Thymus (tissue), 11 donors: ENCODE measurements around the gene CACNA1E. TPM values are rescaled to one million over a fixed set of nuclear protein-coding genes. Genes with fewer than 3 reads are reported as not detected.
"Not testable (repeated sequence)": the region's sequence is repeated elsewhere in the genome, so short reads cannot be mapped to it uniquely, and the experiment has no call there.

Experiments used
- DNase-seq, 9 donors: peaks; one replicate each; pipeline ENCODE4 v3.0.0-alpha.2; 2013; ENCODE audit warnings: low spot score in 9 of 9, low read depth in 6 of 9, missing footprints in 1 of 9
- H3K27ac ChIP-seq, 2 donors: one replicate each; pipeline ENCODE4 v1.5.1; 2013; ENCODE audit warnings: control low read depth in 1 of 2, low read depth in 1 of 2, low read length in 1 of 2, mild to moderate bottlenecking in 1 of 2, moderate library complexity in 1 of 2
- H3K27me3 ChIP-seq, 2 donors: one replicate each; pipeline ENCODE4 v1.5.1; 2013; ENCODE audit warnings: low read length in 1 of 2; ENCODE audit not compliant: control insufficient read depth in 2 of 2, insufficient read depth in 1 of 2
- H3K36me3 ChIP-seq, 2 donors: one replicate each; pipeline ENCODE4 v1.5.1; 2013; ENCODE audit warnings: low read length in 1 of 2, mild to moderate bottlenecking in 1 of 2, moderate library complexity in 1 of 2; ENCODE audit not compliant: control insufficient read depth in 2 of 2, insufficient read depth in 2 of 2
- H3K4me1 ChIP-seq, 2 donors: one replicate each; pipeline ENCODE4 v1.5.1; 2013; ENCODE audit warnings: low read length in 2 of 2; ENCODE audit not compliant: control insufficient read depth in 2 of 2, insufficient read depth in 2 of 2
- H3K4me3 ChIP-seq, 2 donors: one replicate each; pipeline ENCODE4 v1.5.1; 2013; ENCODE audit warnings: low read length in 2 of 2, control low read depth in 1 of 2, mild to moderate bottlenecking in 1 of 2
- H3K9me3 ChIP-seq, 2 donors: one replicate each; pipeline ENCODE4 v1.5.1; 2013; ENCODE audit warnings: low read length in 1 of 2, mild to moderate bottlenecking in 1 of 2; ENCODE audit not compliant: control insufficient read depth in 2 of 2, insufficient read depth in 1 of 2
- WGBS: extraction: QIAGEN DNeasy Blood & Tissue Kit; methylation state at CpG from one replicate; pipeline ENCODE4 v1.1.7; 2013; 5-methylcytosine and 5-hydroxymethylcytosine counted together
- polyA plus RNA-seq: library from polyadenylated mRNA; stranded (reverse); fragments of 200-250 nt; gene quantifications from one replicate; pipeline ENCODE4 v1.2.3, GENCODE V29; 2013
- total RNA-seq: library from RNA; stranded (reverse); fragments of 120-200 nt; gene quantifications from one replicate; pipeline ENCODE4 v1.2.4, GENCODE V29; 2013
- donor health status: healthy.

CACNA1E gene
- total and polyA plus RNA-seq, 2 donors = 0.05 to 0.09 TPM

DNA sequence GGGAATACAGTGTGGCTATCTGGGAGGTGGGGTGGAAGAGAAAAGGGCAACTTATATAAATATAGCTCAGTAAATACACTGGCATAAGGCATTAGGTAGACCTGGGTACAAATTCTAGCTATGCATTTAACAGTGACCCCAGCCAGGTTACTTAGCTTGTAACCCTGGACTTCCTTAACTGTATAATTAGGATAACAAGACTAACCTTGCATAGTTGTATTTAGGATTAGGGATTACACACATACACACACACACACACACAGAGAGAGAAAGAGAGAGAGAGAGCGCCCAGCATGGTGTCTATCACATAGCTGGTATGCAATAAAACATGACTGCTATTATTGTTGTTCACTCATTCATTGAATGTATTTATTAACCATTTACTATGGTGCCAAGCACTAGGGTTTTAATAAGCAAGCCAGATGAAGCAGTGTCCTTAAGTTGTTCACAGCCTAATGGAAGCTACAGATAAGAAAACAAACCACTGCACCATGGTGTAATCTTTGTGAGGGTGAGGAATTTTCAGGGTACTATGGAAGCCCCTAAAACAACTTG lies 326.8 kb downstream of the CACNA1E start:
- Histone ChIP-seq H3K4me3 (no peak overlapping the region), H3K36me3 (no peaks in the 10 kb centered on the region), H3K9me3 (no peaks in the 10 kb centered on the region), H3K27me3 (no peaks in the 10 kb centered on the region), H3K27ac (no peak overlapping the region), H3K4me1 (no peaks in the 10 kb centered on the region)
- no peak for DNase-seq
- WGBS = 96% methylated on average over 1 of the region's 1 CpG

DNA sequence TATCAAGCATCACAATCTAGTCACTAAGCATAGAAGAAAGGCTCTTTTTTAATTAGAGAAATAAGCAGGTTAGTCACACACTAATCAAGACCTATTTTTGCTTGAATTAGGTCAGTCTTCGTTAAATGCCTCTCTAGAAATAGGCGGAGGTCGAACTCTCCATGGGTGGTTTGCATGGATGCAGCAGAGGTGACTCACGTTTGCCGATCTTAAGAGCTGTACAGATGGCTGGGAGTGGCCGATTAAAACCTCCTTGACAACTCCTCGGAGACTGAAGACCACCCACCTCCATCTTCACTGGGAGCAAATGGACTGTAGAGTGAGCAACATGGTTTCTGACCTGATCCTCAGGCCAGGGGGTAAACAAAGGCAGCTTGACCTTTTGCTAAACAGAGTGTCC lies 328.9 kb downstream of the CACNA1E start:
- no peaks in the 10 kb centered on the region for H3K27me3 ChIP-seq
- H3K4me1 ChIP-seq = no peaks in the 10 kb centered on the region
- H3K4me3 ChIP-seq = no peak overlapping the region
- no peaks in the 10 kb centered on the region for H3K9me3 ChIP-seq
- no peak overlapping the region for H3K27ac ChIP-seq
- no peak for DNase-seq
- 91% methylated on average over 7 of the region's 7 CpGs for WGBS
- no peaks in the 10 kb centered on the region for H3K36me3 ChIP-seq

- 92% methylated on average over 4 of the region's 4 CpGs for WGBS
- Histone ChIP-seq H3K9me3 (no peaks in the 10 kb centered on the region), H3K36me3 (no peaks in the 10 kb centered on the region), H3K4me3 (no peak overlapping the region), H3K4me1 (no peaks in the 10 kb centered on the region), H3K27ac (no peak overlapping the region), H3K27me3 (no peaks in the 10 kb centered on the region)
- no peak for DNase-seq
Observed at GRCh38 chr1:181813266-181813665, 329.9 kb downstream of the CACNA1E start.

DNA sequence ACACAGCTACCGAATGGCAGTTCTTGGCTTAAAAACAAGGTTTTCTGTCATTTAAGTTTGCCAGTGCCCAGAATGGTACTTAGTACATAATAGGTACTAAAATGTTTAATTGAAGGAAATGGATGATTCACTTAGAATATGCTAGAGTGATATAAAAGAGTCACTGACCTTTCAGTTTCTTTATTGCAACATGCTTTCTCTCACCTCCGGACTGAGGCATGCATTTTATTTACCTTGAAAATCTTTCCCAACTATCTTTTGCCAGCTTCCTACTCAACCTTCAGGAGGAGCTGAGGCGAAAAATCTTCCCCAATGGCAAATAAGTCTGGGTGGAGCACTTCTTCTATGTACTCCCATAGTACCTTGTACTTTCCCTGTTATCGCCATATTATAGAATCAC lies 333.3 kb downstream of the CACNA1E start:
- 89% methylated on average over 4 of the region's 4 CpGs for WGBS

DNA sequence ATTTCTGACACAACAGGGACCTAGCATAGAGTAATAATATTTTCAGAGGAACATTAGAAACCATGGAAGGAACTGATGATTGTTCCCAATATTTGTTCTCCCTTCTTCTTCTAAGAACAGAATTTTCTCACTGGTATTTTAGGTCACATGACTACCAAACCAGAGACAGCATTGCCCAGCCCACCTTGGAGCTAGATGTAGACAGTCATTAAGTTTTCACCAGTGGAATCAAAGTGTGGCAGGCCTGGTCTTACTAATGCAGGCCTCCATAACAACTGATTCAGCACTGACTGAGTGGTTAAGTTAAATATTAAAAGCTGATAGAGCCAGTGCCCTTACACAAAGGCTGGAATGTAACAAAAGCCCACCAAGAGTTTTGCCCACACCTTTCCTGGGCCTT lies 333.8 kb downstream of the CACNA1E start:
- H3K9me3 ChIP-seq = no peaks in the 10 kb centered on the region
- DNase-seq = no peak
- H3K27me3 ChIP-seq = no peaks in the 10 kb centered on the region
- no peaks in the 10 kb centered on the region for H3K36me3 ChIP-seq
- H3K4me1 ChIP-seq = no peaks in the 10 kb centered on the region
- no peak overlapping the region for H3K4me3 ChIP-seq
- H3K27ac ChIP-seq = no peak overlapping the region

More for the DNA sequence above, 333.3 kb downstream of the CACNA1E start:
- no peak overlapping the region for H3K27ac ChIP-seq
- H3K27me3 ChIP-seq = no peaks in the 10 kb centered on the region
- no peaks in the 10 kb centered on the region for H3K36me3 ChIP-seq
- no peak for DNase-seq
- H3K9me3 ChIP-seq = no peaks in the 10 kb centered on the region
- no peaks in the 10 kb centered on the region for H3K4me1 ChIP-seq
- H3K4me3 ChIP-seq = no peak overlapping the region

- Histone ChIP-seq H3K27ac (no peak overlapping the region), H3K27me3 (no peaks in the 10 kb centered on the region), H3K4me3 (no peak overlapping the region), H3K4me1 (no peaks in the 10 kb centered on the region), H3K36me3 (no peaks in the 10 kb centered on the region), H3K9me3 (no peaks in the 10 kb centered on the region)
- DNase-seq = no peak
- 86% methylated on average over 2 of the region's 2 CpGs for WGBS
Observed at GRCh38 chr1:181818459-181818858, 335.1 kb downstream of the CACNA1E start.

- no peaks in the 10 kb centered on the region for H3K4me1 ChIP-seq
- DNase-seq = no peak
- WGBS = 85% methylated on average over 1 of the region's 1 CpG
- no peaks in the 10 kb centered on the region for H3K27me3 ChIP-seq
- no peak overlapping the region for H3K27ac ChIP-seq
- no peaks in the 10 kb centered on the region for H3K36me3 ChIP-seq
- H3K4me3 ChIP-seq = no peak overlapping the region
- no peaks in the 10 kb centered on the region for H3K9me3 ChIP-seq
Observed at GRCh38 chr1:181818943-181819342, 335.6 kb downstream of the CACNA1E start.

DNA sequence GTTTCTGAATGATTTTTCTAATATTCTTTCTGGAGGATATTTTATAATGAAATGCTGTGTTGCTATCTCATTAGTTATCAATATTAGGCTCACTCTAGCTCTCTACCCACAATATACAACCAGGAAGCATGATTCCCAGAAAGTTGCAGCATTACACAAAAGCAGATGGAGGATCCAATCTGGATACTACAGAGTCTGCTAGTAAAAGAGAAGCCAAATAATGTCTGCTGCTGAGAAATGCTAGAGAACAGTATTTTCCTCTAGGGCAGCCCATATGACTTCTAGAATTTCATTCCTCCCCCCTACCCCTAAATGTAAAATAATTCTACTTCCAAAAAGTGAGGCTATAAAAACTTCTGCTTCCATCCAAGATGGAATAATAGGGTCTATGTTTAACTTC lies 338.4 kb downstream of the CACNA1E start:
- Histone ChIP-seq H3K4me1 (no peaks in the 10 kb centered on the region), H3K4me3 (no peak overlapping the region), H3K36me3 (no peaks in the 10 kb centered on the region), H3K9me3 (no peaks in the 10 kb centered on the region), H3K27ac (no peak overlapping the region), H3K27me3 (no peaks in the 10 kb centered on the region)
- no peak for DNase-seq

DNA sequence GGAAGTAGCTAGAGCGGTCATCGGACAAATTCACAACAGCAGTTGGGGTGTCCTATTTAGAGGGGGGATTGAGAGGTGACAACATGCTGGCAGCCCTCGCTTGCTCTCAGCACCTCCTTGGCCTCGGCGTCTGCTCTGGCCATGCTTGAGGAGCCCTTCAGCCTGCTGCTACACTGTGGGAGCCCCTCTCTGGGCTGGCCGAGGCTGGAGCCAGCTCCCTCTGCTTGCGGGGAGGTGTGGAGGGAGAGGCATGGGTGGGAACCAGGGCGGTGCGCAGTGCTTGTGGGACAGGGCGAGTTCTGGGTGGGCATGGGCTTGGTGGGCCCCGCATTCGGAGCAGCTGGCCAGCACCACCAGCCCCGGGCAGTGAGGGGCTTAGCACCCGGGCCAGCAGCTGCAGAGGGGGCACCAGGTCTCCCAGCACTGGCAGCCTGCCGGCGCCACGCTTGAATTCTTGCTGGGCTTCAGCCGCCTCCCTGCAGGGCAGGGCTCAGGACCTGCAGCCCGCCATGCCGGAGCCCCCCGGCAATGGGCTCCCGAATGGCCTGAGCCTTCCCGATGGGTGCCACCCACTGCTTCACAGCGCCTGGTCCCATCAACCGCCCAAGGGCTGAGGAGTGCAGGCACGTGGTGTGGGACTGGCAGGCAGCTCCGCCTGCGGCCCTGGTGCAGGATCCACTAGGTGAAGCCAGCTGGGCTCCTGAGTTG lies 349.0 kb downstream of the CACNA1E start:
- H3K36me3 ChIP-seq, DNase-seq, H3K27ac ChIP-seq, H3K9me3 ChIP-seq, H3K4me3 ChIP-seq, H3K4me1 ChIP-seq, H3K27me3 ChIP-seq: not testable (repeated sequence)
- WGBS = 94% methylated on average over 28 of the region's 28 CpGs
